HG03575 (cell line): ENCODE measurements around the gene CEL.

Experiments used
- ATAC-seq: cut with Tn5 transposase; IDR thresholded peaks from one replicate; pipeline ENCODE4 v1.9.1; 2021; ENCODE audit not compliant: unreplicated experiment, insufficient number of reproducible peaks, low FRiP score; ENCODE audit errors: extremely low read depth

Gene CEL

DNA sequence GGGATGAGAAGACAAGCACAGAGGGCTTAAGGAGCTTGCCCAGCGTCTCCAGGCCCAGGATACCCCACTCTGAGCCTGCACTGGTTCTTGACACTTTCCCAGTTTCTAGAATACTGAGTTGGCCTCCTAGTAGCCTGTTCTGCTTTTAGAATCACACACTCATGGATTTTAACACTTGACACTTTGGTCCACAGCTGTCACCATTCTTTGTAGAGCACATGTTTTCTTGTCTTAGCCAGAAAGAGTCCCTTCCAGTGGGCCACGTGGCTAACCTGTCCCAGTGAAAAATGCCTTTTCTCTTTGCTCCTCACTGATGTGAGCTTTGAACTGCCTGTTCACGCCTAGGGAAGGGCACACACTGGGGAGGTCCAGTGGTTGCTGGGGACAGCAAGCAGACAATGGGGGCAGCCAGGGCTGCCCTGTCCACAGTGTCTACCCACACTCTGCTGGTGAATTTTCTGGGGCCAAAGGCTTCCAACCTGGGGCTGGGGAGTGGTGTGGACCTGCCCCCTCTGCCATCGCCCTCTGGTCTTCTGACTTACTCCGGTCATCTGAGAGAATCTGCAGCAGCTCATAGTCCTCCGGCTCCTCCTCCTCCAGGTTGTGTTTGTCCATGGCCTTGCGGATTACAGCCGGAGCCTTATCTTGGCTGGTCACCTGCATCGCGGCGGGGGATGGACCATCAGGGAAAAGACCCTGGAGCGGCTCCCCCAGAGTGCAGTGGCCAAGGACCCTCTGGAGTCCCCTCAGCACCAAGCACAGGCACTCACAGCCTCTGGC lies 38.1 kb downstream of the CEL start:
- ATAC-seq, result no peak

DNA sequence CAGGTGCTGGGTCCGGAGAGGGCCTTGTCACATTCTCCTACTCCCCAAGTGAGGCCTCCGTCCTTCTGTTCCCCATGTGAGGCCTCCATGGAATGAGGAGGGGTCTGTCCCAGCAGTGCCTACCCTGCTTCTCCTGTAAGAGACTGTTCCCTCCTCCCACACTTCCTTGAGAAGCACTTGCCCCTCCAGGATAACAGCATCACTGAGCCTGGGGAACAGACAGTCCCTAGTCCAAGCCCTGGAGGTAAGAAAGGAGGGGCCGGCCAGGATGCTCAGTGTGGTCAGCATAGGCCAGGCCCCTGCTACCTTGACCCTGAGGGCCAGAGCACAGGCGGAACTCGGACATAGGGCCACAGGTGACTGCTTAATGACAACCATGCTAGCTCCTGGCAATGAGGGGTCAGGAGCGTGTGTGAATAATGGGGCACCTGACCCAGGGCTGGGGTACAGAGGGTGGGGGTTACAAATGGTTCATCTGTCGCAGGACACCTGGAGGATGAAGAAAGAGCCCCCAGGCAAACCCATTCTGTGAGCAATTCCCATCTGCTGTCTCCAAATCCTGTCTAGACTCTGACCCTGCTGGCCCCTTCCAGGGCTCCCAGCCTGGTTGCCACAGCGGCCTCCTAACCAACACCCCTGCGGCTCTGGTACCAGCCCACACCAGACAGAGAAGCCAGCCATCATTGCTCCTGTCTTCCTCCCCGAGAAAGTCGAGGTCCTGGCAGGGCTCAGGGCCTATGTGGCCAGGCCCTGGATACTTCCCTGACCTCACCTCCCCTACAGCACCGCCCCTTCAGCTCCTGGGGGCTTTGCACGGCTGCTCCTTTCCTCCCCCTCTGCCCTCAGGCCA lies 39.0 kb downstream of the CEL start:
- ATAC-seq, result no peak

DNA sequence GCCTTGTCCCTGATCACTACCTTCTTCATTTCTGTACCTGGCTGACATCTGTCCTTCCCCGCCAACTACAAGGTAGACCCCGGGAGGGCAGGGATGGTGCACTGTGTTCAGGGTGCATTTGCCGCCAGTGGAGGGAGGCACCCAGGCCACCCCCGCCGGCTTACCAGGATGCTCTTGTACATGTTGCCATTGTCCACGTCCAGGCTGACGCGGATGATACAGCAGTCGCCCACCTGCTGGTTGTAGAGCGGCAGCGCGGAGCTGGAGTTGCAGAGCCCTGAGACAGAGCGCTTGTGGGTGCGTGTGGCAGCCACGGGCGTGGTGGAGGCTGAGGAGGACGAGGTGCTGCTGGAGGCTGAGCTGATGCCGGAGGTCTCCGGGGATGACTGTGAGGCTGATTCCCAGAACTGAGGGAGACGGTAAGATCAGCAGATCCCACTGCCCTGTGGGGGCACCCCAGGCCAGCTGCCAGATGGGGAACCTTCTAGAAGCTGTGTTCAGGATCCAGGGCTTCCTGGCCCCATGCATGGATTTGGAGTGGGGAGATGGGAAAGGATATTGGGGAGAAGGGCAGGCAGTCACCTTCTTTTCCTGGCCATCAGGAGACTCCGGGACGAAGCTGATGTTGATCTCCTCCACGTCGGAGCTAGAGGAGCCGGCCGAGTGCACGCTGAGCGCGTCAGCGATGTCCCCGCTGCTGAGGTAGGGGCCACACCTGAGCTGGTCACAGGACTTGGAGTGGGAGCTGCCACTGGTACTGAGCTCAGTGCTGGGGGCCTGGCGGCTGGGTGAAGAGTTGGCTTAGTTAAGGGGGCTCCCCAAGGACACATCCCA lies 39.8 kb downstream of the CEL start:
- no peak for ATAC-seq

DNA sequence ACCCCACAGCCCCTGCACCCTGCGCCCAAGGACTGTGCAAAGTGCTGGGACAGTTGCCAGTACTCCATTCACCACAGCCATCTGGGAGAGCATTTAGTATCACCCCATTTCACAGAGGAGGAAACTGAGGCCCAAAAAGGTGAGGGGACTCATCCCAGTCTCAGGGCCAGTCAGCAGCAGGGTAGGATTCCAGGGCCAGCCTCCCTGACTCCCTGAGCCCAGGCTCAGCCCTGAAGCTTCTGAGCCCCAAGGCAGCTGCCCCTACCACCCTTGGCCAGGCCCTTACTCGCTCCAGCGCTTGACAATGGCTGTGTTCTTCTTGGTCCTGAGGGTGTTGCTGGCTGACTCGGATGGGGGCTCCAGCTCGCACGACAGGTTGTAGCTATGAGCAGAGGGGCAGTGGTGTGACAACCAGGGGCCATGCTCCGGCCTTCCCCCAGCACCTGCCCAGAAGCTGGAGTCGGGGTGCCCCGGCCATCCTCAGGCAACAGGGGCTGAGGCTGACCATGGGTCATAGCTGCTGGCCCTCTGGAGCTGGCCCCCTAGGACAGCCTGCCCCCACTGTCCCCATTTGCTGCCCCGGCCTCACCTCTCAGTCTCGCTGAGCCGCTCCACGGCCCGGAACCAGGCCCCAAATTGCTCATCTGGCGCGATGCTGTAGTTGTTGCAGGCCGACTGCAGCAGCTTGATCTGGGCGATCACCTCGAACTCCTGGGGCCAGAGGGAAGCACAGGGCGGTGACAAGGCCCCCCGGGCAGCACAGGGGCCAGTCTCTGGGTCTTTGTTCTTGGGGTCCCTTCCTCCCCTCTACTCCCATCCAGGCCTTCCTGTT lies 40.6 kb downstream of the CEL start:
- ATAC-seq, result no peak

DNA sequence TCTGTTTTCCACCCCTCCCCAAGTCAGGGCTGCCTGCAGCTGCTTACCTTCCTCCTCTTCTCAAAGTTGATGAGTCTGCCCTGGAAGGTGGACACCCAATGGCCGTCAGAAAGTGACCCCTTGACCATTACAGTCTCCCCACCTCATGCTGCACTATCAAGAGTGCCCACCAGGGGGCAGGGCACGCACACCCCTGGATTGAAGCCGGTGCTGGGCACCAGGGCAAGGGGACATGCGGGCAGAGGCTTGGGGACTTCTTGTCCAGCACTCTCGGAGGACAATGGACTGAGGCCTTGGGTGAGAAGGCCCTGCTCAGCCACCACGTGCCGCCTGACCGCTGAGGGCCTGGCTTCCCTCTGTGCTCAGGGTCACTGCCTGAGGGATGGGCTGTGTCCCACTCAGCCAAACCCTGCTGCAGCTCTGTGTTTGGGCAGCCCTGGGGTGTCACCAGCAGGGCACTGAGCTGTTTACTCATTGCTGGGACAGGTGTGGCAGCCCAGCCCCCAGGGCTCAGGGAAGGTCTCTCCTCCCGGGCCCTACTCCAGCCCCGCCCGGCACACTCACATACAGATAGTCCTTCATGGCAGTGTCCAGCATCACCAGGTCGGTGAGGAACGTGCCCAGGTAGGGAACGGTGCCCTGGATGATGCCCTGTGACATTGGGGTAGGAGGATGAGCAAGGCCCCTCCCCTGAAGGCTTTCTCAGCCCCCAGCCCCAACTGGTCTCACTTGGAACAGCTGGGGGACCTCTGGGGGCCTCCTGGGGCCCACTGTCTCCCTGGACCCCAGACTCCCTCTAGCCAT lies 41.6 kb downstream of the CEL start:
- no peak for ATAC-seq

DNA sequence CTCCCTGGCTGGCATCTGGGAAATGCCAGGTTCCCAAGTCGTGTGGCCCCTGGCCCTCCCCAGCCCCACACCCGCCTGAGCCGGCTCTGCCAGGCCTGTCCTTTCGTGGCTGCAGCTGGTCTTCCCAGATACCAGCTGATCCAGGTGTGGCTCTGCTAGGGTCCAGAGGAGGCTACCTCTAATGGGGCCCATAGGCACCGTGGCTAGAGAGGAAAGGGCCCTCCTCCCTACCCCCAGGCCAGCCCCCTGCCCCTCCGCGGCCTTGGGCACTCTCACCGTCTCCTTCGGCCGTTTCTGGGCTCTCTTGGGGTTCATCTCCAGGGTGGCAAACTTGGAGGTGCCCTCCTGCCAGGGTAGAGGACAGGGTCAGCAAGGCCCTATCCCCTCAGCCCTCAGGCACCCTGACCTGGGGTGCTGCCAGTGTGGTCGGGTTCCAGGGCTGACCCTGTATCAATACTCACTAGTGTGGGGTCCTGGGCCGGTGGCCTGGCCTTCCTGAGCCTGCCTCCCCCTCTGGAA lies 42.3 kb downstream of the CEL start:
- ATAC-seq, result no peak

DNA sequence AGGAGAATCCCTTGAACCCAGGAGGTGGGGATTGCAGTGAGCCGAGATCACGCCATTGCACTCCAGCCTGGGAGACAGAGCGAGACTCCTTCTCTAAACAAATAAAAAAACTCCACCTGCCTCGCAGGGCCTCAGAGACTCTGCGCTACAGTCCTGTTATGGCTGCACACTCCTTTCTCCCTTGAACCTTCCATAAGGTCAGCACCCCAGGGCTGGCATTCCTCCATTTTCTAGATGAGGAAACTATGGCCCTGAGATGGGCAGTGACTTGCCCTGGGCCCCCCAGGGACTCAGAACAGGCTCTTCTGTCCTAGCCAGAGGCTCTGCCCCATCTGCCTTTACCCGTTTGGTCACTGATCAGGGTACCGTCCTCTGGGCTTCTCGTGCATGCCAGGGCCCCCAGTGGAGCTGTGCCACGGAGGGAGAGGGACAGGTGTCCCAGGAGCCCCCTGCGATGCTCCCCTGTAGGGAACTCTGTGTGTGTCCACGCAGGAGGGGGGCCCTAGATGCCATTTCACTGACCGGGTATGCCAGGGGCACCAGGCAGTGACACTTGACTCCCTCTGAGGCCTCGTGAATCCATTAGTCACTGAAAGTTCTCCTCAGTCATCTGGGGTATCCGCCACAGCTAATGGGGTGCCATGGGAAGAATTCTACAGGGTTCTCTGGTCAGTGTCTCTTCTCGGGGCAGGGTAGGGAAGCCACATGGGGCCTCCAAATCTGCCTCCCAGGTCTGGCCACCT lies 43.1 kb downstream of the CEL start:
- ATAC-seq, result no peak

DNA sequence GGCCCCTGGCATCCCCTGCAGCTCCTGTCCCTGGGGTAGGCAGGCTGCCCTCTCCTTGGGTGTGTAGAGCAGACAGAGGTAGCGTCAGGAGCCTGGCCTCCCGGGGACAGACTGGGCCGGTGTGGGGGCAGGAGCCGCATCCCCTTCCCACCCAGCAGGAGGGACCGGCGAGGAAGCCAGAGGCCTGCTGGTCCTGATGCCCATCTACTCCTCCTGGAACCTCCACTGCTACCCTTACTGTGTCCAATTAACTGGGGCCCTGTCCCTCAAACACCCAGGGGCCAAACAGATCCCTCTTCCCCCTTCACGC lies 43.6 kb downstream of the CEL start:
- no peak for ATAC-seq

DNA sequence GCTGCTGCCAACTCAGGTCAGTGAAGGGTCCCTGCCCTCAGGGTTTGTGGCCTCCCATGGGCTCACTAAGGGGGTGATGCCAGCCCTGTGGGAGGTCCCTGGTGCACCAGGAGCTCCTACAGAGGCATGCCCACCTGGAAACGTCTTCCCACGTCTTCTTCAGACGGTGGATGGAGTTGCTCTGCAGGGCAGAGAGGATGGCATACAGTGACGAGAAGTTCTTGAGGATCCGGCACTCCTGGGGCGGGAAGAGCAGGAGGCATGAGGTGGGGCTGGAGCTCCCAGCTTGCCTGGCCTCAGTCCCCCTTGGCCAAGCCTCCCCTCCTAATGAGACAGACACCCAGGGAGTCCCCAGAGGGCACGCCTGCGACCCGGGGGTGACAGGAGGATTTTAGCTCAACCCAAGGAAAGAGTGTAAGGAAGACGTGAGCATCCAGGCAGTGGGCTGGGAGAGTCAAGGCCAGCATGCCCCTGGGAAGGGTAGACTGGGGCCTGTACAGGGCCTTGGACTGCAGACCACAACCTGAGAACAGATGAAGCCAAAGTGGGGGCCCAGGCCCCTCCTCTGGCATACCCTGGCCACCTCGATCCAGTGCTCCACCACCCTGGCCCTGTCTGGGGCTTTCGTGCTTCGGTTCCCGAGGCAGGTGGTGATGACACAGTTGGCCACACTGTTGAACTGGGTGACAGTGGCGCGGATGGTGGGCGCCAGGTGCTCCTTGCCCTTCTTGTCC lies 44.9 kb downstream of the CEL start:
- no peak for ATAC-seq

DNA sequence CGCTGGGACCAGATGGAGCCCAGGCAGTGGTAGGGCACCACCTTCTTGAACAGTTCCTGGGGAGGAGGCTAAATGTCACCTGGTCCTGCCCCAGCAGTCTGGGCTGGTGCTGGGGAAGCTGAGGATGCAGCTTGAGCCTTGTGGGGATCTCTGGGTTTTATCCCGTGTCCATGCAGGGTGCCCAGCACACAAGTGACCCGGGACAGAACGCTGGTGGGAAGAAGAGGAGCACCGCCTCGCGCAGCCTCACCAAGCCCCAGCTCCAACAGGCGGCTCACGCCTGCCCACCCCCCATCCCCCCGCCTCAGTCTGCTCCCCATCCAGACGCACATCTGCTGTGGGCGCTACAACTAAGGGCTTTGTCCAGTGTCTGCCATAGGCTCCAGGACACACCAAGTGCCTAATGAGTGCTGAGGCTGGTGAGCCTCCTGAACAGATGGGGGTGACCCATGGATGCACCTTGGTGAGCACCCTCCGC lies 45.5 kb downstream of the CEL start:
- no peak for ATAC-seq

DNA sequence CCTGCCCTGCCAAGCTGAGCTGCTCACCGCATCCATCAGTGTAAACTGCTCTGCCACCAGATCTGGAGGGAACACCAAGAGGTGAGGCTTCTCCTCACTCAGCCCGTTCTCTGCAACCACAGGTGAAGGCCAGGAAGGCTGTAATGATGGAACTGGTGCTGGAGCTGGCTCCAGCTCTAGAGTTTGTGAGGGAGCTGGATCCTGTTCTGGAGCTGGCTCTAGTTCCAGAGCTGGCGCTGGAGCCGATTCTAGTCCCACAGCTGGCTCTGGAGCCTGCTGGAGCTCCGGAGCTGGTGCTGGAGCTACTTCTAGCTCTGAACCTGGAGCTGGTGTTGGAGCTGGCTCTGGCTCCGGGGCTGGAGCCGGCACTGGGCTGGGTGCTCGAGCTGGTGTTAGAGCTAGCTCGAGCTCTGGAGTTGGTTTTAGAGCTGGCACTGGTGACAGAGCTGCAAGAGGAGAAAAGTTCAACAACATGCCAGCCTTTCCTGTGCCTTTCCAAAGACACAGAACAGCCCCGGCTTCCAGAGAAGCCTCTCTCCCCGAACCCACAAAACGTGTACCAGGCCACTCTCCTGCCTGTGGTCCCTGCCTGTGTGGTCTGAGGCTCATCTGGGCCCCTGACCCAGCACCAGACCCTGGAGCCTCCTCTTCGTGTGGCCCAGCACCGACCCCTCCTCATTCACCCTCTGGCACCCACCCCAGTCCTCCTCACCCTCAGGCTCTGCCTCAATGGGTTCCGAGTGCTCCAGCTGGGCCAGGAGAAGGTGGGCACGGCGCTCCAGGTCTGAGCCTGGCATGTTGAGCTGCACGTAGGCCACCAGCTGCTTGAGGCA lies 46.4 kb downstream of the CEL start:
- no peak for ATAC-seq

DNA sequence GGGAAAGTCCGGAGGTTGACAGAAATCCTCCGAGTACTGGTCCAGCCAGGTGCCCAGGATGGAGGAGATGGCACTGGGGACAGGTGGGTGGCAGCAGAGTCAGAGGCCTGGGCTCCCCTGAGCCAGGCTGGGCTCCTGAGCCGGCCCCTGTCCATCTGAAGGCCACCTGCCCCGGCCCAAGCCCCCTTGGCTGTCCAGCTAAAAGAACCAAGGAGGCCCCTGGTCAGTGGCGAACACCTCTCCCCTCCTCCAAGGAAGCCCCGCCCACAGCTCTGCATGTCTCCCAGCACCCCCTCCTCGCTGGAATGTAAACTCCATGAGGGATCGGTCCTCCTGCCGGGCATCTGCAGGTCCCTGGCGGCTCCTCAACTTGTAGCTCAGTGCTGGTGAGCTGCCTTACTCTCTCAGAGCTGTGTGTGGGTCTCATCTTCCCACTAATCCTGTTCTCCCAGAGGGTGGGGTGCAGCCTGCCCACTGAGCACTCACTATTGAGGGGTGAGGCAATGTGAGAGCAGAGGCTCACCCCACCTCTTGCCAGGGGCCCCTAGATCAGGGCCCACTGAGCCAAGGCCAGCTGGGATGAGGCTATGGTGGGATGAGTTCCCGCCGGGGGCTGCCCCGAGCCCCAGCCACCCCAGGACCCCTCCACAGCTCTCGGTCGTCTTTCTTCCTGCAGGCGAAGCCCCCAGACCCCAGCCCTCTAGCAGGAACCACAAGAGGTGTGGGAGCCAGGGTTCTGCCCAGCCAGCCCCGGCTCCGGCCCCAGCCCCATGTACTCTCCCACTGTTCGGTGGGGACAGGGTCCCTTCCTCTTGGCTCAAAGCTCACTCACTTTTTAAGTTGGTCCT lies 47.2 kb downstream of the CEL start:
- ATAC-seq, result no peak

DNA sequence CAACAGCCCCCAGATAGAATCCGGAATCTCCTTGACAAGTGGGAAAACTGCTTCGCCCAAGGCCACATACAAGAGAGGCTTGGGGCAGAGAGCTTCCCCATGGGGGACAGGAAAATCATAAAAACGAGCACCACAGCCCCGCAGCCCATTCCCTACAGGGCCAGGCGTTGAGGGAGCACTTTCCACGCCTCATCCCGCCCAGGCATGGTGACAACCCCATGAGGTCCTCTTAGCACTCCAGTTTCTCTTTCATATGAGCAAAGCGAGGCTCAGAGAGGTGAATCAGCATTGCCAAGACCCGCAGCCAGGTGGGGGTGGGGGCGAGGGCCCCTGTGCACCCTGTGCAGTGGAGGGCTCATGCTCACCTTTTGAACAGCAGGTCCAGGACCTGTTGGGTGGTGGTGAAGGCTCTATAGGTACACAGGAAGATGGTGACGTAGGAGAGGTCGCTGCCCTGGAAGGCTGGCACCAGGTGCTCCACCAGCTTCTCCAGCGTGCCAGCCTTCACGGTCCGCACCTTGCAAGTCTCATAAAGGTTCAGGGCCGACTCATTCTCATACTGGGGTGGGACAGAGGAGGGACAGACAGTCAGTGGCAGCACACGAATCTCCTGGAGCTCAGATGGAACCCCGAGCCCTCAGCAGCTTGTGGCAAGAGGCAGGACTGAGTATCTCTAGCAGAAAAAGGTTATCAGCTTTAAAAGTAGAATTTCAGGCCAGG lies 48.3 kb downstream of the CEL start:
- ATAC-seq, result no peak
